HEK293T (cell line): ENCODE results near the gene GDAP1L1.

Source experiments
- CTBP1 ChIP-seq: fragments of 450-650 bp; IDR thresholded peaks from 2 replicates; pipeline ENCODE4 v1.6.1; 2016; ENCODE audit warnings: borderline replicate concordance
- FOXK2 ChIP-seq: fragments of 450-650 bp; IDR thresholded peaks from 2 replicates; pipeline ENCODE4 v1.6.1; 2016; ENCODE audit warnings: mild to moderate bottlenecking
- FOXM1 ChIP-seq: fragments of 450-650 bp; IDR thresholded peaks from 2 replicates; pipeline ENCODE4 v1.6.1; 2017; ENCODE audit warnings: mild to moderate bottlenecking, borderline replicate concordance
- LEF1 ChIP-seq: fragments of 450-650 bp; IDR thresholded peaks from 2 replicates; pipeline ENCODE4 v1.6.1; 2017; ENCODE audit warnings: mild to moderate bottlenecking, borderline replicate concordance
- NFRKB ChIP-seq: fragments of 450-650 bp; IDR thresholded peaks from 2 replicates; pipeline ENCODE4 v1.6.1; 2016; ENCODE audit warnings: mild to moderate bottlenecking, moderate library complexity
- SP1 ChIP-seq: fragments of 450-650 bp; IDR thresholded peaks from 2 replicates; pipeline ENCODE4 v1.6.1; 2017
- SUZ12 ChIP-seq: fragments of 450-650 bp; IDR thresholded peaks from 2 replicates; pipeline ENCODE4 v1.6.1; 2016; ENCODE audit warnings: mild to moderate bottlenecking
- TARDBP ChIP-seq: fragments of 450-650 bp; IDR thresholded peaks from 2 replicates; pipeline ENCODE4 v1.6.1; 2016
- ZNF384 ChIP-seq: fragments of 450-650 bp; IDR thresholded peaks from 2 replicates; pipeline ENCODE4 v1.6.1; 2016

- TF ChIP-seq FOXK2 (no peak), SUZ12 (no peak), LEF1 (no peak), SP1 (no peak), NFRKB (no peak), CTBP1 (no peak), ZNF384 (no peak), FOXM1 (no peak), TARDBP (no peak)
These were observed 26.4 kb downstream of the GDAP1L1 start for GRCh38 chr20:44273231-44274215.
